GM19240 (cell line): Measurements from ENCODE around the gene CEP41.
A peak's percentile ranks its signal among the peaks of the same experiment; 100 is the strongest.
"Not testable (repeated sequence)": the region's sequence is repeated elsewhere in the genome, so short reads cannot be mapped to it uniquely, and the experiment has no call there.

Source experiments
- DNase-seq: peaks from one replicate; pipeline ENCODE4 v3.0.0; 2011; ENCODE audit warnings: low spot score; ENCODE audit not compliant: insufficient read length

The CEP41 gene

DNA sequence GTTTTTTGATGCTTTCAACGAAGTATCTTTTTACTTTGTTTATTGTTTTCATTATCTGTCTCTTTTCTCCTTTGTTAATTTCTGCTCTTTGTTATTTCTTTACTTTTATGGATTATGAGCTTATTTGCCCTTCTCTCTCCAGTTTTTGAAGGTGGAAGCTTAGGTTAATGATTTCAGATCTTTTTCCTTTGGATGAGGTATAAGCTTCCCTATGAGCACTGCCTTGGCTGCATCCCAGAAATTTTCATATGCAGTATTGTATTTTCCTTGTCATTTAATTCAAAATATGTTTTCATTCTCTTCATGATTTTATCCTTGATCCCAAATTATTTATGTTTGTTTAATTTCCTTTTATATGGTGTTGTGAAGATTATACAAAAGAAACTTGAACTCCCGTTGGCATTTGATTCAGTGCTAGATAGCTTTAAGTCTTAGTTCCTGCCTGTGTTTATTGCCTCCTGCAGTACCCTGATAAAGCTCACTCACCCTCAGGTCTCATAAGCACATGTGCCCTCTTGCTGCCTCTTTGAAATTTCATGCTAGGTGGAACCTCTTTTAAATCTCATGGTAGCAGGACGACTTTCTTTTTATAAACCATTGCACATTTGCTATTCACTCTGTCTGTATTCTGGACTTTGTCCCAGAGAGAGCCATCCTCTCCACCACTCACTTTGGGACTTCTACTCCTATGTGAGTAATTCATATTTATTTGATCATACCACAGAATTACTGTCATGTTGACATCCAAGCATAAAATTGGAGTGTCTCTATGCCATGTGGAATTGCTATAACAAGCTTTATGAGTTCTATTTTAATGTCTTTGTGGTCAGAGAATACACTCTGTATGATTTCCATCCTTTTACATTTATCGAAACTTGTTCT, 23.0 kb upstream of the CEP41 start:
- no peak for DNase-seq

DNA sequence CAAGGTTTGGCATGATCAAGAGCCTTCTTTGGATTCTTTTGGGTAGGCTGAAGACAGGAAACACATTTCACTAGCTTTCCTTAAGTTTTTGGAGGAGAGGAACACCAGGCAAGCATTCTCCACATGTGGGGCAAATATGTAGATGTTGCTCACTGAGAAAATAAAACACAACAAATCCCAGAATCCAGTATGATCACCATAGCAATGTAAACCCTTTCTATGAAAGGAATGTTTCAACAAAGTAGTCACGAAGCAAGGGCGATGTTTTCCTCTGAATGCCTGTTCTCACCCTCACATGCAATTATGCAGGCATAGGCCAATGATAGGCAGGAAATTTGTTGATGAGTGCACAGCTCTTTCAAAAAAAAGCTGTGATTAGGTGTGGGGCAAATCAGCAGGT, 20.5 kb upstream of the CEP41 start:
- no peak for DNase-seq

DNA sequence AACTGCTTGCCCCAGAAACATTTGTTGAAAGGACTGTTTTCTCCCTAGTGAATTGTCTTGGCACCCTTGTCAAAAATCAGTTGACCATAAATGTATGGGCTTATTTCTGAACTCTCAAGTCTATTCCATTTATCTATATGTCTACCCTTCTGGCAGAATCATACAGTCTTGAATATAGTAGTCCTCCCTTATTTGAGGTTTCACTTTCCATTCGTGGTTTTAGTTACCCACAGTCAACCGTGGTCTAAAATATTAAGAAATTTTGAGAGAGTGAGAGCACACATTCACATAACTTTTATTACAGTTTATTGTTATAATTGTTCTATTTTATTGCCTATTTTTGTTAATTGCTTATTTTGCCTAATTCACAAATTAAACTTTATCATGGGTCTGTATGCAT, 17.4 kb upstream of the CEP41 start:
- peak; percentile 14 for DNase-seq

DNA sequence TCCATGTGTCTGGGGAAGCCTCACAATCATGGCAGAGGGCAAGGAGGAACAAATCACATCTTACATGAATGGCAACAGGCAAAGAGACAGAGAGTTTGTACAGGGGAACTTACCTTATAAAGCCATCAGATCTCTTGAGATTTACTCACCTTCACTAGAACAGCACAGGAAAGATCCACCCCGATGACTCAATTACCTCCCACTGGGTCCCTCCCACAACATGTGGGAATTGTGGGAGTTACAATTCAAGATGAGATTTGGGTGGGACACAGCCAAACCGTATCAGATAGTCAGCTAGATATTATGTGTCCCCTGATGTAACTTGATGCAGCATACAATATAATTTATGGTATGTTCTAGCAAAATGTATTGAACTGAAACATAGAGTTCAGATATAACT, 14.1 kb upstream of the CEP41 start:
- no peak for DNase-seq

DNA sequence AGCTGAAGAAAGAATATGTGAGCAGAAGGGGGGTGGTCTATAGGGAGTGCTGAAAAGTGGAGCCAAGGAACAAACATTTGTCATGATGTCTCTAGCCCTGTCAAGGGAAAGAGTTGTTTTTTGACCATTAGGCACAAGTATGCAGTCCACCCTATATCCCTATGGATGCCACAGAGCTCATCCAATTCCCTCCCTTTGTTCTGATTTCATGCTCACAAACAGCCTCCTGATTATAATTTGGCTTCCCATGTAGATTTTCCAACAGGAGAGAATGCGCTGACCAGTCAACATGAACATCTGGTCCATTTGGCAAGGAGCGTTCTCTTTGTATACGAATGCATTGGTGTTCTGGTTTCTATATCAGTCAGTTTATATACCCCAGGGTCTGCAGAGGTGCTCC, 12.1 kb upstream of the CEP41 start:
- DNase-seq, result no peak

DNA sequence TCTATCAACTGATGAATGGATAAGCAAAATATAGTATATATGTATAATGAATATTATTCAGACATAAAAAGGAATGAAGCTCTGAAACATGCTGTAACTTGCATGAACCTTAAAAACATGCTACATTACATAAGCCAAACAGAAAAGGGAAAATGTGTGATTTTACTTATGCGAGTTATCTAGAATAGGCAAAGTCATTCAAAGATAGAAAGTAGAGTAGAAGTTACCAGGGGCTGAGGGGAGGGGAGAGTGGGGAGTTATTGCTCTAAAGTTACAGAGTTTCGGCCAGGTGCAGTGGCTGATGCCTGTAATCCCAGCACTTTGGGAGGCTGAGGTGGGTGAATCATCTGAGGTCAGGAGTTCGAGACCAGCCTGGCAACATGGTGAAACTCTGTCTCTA, 10.5 kb upstream of the CEP41 start:
- DNase-seq, result not testable (repeated sequence)

DNA sequence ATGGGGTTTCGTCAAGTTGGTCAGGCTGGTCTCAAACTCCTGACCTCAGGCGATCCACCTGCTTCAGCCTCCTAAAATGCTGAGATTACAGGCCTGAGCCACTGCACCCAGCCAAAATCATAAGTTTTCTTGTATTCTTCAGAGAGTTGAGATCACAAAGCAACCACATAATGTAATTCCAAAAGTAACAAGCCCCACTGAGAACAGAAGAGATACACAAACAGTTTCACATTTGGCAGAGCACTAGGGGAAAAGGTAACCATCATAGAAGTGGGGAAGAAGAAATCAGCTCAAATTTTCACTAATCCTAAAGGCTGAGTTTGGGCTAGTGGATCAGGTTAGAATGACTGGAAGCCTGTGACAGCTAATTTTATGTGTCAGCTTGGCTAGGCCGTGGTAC, 5.4 kb upstream of the CEP41 start:
- no peak for DNase-seq

DNA sequence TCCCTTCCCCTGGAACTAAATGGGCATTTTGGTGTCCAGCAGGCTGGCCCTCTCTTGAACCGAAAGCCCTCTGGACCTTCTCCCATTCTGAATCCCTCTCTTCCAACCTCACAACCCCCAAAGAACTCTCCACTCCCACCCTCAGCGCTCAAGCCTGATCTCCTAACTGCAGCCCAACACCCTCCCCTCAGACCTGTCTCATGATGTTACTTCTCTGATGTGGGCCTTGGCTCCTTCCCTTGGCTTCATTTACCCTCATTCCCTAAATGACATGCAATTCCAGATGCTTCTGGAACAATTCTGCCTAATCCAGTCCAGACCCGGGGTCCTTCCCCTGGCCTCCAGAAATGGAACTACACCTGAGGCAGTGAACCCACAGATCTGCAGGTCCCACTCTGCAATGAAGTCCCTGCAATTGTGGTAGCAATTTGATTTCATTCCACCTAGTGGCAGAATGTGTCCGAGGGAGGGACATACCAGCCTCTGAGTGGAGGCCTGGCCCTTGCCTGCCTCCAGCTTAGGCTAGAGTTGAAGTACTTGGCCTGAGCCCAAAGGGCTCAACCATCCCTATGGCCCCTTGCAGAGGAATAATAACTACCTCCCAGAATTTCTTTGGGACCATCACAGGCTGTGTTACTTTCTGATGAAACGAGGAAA, 4.1 kb upstream of the CEP41 start:
- DNase-seq, result no peak

DNA sequence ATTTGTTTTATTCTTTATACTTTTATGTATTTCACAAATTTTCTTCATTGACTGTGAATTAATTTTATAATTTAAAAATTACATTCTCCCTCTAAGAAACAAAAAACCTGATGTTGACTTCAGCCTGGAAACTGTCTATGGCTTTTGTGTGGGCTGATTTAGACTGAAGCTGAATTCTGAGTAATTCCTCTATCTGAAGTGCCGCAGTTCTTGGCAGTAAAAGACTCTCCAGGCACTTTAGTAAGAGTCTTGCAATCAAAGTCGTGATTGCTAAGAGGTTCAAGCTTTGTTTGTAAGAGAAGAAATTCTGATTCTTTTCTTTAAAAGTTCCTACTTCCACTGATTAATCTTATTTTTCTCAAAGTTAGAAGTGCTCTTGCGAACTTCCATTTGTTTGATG, 3.4 kb upstream of the CEP41 start:
- no peak for DNase-seq

DNA sequence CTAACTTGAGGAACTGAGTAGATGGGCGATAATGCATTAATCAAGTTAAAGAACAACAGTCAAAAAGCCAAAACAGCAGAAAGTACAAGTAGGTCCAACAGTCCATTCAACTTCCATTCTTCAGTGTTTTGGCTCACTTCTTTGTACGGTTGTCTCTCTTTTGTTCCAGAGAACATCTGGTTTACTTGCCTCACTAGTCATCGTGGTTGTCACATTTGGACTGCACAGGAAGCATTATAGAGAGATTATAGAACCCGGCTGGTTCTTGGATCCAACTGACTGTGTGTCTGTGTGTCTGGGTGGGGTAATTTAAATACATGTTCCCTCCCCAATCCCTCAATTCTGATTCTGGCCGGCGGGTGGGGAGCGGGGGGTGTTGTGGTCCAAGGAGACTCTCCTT, 1.8 kb upstream of the CEP41 start:
- DNase-seq, result no peak

DNA sequence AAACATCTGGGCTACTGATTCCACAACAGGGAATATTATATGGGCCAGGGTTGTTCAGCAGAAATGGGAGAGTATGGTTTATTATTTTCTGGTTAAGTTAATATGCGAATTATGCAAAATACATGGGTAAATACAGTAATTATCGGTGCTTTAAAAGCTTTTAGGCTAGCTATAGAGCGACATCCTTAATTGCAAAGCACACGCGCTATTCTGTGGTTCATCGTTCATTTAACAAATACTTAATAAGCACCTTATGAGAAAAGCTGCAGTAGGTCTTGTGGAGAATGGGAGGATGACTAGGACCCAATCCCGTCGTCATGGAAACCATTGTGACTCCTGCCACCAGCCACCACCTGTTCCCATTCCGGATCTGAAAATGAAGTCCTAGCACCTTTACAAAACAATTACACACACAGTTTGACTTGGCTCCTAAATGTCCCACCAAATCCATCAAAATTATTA, 623 bp upstream of the CEP41 start:
- no peak for DNase-seq

DNA sequence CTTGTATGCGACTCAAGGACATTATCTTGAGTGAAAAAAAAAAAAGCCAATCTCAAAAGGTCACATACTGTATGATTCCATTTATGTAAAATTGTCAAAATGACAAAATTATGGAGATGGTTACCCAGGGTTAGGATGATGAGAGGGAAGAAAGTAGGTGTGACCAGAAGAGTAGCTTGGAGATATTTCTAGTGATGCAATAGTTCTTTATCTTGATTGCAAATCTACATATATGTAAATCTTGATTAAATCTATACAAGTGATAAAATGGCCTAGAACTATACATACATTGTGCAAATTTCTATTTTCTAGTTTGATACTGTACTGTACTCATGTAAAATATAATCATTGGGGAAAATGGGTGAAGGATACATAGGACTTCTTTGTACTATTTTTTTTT, 4.6 kb downstream of the CEP41 start:
- no peak for DNase-seq

DNA sequence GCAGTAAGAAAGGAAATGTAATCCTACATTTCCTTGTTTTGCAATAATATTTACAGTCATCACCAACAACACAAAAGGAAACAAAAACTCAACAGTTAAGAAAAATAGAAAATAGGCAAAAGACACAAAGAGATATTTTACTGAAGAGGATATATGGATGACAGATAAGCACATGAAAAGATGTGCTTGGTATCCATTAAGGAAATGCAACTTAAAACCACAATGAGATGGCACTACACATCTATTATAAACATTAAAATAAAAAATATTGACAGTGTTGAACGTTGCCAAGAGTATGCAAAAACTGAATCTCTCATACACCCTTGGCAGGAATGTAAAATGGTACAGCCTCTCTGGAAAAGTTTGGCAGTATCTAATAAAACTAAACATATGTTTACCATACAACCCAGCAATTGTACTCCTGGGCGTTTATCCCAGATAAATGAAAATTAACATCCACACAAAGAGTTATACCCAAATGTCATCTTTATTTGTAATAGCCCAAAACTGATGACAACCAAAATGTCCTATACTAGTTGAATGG, 5.4 kb downstream of the CEP41 start:
- DNase-seq, result no peak

DNA sequence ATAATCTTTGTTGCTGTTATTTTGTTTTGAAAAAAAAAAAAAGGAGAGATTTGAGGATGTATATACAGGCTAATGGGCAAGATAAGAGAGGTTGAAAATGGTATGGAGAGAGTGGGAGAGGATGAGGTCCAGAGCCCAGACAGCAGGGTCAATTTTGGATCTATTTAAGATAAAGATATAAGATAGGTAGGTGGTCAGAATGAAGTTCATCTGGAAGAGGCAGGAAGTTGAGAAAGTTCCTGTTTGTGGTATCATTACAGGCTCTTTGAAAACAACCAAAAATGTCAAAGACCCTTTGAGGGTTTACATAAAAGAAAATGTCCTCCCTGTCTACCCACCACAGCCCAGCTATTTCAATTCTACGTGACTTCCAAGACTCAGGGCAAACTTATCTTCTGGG, 7.5 kb downstream of the CEP41 start:
- no peak for DNase-seq

DNA sequence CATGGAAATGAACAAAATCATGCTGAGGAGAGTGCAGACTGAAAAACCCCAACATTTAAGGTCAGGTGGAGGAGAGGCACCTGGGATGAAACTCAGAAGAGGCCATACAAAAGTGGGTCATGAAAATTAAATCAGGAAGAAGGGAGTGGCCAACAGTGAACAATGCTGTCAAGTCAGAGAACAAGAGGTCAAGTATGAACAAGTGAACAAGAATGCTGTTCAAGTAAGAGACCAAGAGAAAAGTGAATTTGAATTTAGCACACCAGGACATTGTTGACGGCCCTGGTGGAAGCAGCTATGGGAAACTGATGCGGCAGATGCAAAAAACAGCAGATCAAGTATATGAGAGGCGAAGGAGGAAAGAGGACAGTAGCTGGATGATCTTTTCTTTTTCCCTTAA, 7.9 kb downstream of the CEP41 start:
- DNase-seq, result no peak

DNA sequence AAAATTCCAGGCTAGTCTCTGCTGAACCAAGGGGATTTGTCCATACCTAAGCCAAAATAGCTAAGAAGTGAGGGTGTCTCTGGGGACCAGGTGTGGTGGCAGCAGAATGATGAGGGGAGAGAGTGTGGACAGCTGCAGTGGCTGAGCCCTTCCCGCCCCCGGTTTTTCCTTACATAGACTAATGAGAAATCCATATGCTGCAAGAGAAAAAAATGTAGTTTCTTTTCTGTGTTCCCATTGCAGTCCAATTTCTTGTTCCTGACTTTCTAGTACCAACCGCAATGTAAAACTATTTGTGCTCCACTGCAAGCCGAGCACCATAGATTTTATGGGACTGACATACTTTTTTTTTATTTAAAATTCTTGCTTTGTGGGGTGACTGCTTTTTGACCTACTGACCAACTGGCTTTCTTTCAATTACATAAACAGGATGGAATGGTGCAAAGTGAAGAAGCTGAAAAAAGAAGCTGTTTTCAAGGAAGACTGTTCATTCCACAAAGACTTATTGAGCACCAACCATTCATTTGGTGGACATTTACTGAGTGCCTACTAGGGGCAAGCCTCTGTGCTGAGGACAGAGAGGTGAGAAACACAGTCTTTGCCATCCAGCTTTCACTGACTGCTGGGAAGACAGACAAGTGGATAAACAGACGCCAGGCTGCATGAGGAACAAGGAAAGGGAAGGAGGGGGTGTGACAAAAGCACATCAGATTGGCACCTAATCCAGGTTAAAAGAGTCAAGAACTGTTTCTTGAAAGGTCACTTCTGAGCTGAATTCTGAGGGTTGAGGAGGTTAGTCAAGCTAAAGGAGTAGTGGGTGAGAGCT, 9.8 kb downstream of the CEP41 start:
- DNase-seq, result no peak

DNA sequence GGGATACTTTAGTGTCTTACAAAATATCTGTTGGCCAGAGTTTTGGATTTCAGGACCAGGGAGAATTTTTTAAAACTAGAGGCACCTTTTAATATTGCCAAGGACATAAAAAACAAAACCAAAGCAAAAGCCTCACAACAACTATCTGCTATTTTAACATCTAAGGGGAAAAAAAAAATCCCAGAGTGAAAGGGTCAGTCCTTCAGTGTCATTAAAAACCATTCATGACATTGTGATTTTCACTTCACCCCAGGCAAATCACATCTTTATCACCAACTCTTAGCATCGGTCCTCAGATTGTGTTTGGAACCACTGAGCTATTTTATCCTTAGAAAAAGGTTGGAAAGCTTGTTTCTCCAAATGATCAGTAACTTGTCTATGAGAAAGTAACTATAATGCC, 10.7 kb downstream of the CEP41 start:
- DNase-seq, result no peak

DNA sequence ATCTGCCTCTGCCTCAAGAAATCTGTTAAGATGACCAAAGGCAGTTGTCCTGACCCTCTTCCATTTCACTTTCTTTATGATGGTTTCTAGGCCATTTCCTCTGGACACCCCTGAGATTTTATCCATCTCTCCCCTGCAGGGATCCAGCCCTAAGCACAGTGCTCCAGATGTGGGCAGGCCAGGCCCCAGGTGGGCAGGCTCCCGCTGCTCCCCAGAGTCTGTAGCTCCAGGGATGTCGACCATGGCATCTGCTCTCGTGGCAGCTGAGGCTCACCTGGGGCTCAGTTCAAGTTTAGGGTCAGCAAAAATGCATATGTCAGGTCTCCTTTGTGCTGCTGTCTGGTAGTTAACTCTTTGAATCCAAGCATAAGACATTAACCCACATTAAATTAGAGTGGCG, 11.8 kb downstream of the CEP41 start:
- DNase-seq, result no peak

DNA sequence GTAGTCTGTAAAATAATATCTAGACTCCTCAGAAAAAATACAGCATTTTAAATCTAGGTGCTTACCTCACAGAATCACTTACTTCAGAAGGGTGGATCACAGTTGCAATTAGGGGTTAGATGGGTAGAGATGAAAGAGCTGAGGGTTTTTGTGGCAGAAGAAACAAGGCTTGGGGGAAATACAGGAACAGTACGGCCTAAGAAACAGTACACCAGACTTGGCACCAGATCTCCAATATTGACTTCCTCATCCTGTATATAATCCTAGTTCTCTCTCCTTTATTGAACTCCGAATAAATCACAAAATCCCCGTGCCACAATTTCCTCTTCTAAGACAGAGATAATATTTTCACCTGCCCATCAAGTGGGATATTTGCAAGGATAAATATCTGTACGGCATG, 14.3 kb downstream of the CEP41 start:
- DNase-seq, result no peak

DNA sequence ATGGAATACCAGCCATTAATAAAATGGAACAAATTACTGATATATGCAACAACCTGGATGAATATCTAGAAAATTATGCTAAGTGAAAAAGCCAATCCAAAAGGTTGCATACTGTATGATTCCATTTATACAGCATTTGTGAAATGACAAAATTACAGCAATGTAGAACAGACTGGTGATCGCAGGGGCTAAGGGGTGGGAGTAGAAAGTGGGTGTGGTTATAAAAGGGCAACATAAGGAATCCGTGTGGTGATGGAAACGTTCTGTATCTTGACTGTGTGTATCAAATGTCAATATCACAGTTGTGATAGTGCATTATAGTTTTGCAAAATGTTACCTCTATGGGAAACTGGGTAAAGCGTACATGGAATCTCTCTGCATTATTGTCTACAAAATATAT, 15.0 kb downstream of the CEP41 start:
- no peak for DNase-seq

DNA sequence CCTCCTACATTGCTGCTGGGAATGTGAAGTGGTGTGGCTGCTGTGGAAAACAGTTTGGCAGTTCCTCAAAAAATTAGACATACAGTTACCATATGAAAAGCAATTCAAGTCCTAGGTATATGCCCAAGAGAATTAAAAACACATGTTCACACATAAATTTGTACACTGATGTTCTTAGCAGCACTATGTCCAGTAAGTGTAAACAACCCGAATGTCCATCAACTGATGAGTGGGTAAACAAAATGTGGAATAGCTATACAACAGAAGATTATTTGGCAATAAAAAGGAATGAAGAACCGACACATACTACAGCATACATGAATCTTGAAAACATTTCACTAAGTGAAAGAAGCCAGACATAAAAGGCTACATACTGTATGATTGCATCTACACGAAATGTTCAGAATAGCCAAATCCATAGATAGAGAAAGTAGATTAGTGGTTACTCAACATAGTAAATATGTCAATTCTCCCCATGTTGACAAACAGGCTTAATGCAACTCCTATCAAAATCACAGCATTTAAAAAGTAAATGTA, 17.2 kb downstream of the CEP41 start:
- DNase-seq, result no peak

DNA sequence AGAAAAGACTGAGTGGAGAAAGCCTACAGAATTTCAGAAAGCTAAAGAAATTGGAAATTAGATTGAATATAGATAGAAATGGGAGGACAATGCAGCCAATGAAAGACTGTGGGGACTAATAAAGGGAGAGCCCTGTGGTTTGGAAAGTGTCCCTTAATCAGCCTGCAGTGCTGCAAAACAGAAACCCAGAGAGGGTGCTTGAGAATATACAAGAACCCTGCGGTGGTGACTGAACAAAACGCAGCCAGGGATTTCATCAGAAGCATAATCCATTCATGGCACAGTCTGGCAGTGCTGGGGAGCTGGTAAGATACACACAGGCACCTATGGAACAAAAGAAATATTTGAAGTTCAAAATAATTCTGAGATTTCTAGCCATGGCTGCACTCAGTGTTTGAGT, 19.1 kb downstream of the CEP41 start:
- DNase-seq, result no peak
